ENCODE measurements around the gene ADAM12.
A peak's percentile ranks its signal among the peaks of the same experiment; 100 is the strongest.

The ADAM12 gene, protein sequence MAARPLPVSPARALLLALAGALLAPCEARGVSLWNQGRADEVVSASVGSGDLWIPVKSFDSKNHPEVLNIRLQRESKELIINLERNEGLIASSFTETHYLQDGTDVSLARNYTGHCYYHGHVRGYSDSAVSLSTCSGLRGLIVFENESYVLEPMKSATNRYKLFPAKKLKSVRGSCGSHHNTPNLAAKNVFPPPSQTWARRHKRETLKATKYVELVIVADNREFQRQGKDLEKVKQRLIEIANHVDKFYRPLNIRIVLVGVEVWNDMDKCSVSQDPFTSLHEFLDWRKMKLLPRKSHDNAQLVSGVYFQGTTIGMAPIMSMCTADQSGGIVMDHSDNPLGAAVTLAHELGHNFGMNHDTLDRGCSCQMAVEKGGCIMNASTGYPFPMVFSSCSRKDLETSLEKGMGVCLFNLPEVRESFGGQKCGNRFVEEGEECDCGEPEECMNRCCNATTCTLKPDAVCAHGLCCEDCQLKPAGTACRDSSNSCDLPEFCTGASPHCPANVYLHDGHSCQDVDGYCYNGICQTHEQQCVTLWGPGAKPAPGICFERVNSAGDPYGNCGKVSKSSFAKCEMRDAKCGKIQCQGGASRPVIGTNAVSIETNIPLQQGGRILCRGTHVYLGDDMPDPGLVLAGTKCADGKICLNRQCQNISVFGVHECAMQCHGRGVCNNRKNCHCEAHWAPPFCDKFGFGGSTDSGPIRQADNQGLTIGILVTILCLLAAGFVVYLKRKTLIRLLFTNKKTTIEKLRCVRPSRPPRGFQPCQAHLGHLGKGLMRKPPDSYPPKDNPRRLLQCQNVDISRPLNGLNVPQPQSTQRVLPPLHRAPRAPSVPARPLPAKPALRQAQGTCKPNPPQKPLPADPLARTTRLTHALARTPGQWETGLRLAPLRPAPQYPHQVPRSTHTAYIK

DNA sequence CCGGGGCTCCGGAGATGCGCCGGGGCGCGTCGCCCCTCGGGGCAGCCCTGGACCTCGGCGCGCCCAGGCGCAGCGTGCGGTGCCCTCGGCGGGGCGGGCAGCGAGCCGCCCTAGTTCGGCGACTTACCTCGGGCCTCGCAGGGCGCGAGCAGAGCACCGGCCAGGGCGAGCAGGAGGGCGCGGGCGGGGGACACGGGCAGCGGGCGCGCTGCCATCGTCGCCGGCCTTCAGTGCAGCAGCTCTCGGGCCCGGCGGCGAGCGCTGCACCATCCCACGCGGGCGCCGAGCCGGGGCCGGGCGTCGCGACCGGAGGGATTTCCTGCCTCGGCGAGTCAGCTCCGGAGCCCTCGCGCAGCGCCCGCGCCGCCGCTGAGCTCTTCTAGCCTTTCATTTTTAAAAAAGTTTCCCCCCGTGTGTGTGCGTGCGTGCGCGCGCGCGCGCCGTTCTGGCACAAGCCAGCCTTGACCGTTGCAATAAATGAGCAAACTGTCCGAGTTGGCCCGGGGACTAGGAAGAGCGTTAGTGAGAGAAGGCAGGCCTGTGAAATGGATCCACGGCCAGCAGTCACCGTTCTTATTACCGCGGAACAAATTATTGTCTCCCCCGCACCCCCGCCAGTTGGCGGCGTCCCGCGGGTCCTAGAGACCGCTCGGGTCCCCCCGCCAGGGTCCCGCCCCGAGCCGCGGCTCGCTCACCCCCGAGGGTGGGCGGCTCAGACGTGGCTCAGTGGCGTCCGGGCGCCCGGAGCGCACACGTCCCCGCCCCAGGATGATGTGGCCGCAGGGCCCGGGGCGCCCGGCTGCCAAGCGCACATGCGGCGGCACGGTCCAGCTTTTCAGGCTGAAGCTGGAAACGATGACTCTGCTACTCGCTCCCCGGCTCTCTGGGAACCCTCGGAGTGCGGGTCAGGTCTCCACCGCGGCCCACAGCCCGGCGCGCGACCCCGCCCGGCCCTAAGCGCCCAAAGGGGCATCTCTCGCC, at the start of gene ADAM12:
Gene ADAM12 (minus strand): TSS at position 547 of the 981 bp plus-strand sequence. CDS start 332 bp downstream, at position 215.
- no peak for DNase-seq

DNA sequence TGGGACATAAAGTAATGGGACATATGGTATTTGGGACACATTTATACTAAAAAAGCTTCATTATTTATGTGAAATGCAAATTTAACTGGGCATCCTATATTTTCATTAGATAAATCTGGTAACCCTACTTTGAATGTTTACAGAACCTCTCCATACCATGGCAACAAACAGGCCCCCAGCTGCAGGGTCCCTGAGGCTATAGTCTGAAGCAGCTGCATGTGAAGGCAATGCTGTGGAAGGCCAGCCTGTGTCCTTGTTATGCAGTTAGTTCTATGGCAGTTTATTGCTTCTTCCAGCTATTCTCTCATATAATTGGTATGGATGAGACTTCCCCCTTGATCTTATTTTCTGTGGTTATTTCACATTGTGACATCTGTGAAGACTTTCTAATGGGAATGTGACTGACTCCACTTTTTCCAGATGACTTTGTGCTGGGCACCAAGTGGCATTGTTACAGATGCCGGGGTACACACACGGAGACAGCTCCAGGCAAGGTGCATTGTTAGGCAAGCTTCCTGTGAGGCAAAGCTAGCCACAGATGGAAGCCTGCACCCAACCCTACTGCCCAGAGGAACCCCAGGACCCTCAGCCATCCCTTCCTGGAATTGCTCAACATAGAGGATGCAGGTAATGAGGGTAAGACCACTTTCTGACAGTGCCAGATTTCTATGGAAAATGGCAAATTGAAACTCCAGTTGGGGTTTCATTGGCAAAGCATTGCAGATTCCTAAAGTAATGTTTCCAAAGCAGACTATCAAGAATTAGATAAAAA, 49.5 kb upstream of the ADAM12 start:
- DNase-seq: no peak

DNA sequence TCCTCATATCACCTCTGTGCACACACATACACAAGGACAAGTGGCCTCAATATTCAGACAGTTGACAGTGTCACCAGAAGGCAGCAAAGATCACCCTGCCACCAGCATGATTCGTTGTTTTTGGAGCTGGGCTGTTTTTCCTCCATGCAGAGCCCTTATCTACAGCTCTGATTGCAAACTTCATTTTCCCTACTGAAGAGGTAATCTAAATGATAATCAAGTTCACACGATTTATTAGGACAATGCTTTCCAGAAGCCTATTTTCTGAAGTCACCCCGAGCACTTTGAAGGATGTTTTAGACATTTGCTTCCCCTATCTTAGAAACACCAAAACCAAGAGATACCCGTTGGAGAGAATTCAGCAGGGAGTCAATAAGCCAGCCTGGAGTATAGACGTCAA, 46.0 kb upstream of the ADAM12 start:
- no peak for DNase-seq

DNA sequence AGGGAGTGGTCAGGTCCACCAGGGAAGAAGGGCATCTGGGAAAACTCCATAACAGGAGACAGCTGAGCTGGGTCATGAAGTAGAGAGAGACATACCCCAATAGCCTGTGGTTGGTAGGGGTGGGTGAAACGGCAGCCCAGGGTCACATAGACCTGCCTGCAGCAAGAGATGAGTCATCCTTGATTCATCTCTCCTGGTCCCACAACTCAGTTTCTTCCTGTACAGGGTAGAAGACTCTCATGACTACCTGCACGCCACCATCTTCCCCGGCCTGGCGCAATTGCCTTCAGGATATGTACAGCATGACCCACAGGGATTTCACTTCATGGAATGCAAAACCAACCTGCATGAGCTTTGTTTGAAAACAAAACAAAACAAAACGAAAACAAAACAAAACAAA, 45.1 kb upstream of the ADAM12 start:
- DNase-seq: no peak

DNA sequence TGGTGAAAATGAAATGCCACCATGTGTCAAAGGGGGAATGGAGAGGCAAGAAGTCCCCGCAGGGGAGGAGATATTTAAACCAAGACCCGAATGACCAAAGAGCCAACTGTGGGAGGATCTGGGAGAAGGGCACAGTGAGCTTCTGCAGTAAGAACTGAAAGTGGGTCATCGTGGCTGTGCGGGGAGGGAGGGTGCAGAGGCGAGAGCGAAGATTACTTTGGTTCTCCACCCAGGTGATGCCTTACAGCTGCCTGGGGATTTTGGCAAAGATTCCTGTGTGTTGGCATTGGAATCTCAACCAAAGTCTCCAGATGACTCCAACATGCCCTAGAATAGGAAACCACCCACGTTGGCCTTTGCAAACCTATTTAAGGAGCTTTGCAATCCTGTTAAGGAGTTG, 44.2 kb upstream of the ADAM12 start:
- DNase-seq: no peak

DNA sequence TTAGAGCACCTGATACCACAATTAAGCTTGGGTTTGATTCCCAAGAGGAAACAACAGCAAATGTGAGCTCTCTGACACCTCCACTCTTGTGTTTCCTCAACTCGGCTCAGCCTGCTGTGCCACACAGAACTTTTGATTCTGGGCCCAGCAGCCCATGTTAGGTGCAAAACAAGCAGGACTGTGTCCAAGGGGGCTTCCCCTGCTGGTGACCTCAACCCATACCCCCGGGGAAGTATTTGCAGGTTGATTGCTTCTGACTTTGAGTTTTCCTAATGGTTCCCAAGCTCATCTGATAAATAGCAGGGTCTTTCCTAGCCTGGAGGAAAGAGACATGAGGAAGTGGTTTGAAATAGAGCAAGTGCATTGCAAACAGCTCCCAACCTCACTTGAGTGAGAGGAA, 43.5 kb upstream of the ADAM12 start:
- DNase-seq: no peak

DNA sequence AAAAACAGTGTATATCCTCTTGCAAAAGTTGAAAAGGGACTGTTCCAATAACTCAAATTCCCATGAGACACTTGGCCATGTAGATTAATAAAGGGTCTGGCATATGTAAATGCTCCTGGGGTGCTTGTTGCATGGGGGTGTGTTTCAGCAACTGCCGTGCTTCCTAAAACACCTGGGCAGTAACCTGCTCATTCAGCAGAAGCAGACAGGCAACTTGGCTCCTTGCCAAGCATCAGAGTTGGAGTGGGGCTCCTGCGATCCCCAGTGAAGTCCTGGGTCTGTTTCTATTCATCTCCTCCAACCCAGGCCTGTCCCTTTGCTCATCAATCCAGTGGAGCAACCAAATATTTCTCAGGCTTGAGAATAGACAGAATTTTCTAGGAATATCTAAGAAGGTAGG, 42.2 kb upstream of the ADAM12 start:
- peak; percentile 34 for DNase-seq

DNA sequence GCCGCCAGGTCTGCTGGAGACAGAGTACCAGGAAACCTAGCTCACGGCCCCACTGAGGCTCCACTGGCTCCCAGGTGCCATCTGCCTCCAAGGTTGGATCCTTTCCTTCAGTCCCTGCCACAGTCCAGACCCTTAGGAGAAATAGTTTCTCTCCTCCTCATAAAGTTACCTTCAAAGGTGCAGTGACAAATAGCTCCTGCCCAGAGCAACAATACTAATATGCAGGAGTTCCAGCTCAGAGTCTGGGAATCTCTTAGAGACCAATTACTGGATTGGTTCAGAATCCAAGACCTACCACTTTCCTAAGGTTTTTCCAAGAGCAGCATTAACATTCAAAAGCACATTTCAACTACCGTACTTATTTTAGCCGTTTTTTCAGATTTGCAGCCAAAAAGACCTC, 41.0 kb upstream of the ADAM12 start:
- DNase-seq: no peak

DNA sequence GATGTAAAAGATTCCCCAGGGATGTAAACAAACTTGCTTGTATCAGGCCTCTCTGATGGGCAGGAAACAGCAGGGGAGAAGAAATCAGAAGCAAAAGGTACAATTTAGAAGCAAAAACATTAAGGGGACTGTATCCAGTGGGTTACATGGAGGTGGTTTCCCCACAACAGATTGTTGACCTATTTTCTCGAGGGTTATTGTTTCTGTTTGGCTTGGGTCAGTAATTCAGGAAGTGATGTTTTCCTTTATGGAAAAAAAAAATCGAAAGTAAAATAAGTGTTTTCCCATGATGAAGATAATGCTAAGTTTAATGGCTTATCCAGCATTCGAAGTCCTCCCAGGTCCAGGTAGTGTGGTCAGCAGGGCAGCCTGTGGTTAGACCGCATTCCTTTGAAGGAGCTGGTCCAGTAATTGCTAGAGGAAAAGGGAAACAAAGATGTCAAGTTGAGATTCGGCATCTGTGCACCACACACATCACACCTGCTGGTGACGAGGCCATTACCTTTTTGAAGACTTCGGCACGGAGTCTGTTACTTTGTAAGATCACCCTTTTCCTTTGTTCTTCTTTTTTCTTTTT, 37.3 kb upstream of the ADAM12 start:
- no peak for DNase-seq

DNA sequence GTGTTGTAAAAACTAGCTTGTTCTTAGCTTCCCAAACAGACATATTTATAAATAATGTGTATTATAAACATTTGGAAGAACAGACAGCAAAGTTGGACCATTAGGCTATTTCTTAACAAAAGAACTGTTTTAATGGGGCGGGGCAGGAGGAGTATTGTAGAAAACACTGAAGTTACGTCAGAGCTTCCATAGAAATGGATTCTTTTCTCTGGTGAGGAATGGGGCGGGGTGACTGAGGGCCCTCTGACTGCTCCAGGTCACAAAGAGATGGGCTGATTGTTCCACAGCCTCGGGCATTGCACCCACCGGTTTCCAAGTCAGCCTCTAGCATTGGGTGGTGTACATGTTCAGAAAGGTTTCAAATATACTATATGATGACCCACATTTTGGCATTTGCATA, 36.8 kb upstream of the ADAM12 start:
- no peak for DNase-seq

DNA sequence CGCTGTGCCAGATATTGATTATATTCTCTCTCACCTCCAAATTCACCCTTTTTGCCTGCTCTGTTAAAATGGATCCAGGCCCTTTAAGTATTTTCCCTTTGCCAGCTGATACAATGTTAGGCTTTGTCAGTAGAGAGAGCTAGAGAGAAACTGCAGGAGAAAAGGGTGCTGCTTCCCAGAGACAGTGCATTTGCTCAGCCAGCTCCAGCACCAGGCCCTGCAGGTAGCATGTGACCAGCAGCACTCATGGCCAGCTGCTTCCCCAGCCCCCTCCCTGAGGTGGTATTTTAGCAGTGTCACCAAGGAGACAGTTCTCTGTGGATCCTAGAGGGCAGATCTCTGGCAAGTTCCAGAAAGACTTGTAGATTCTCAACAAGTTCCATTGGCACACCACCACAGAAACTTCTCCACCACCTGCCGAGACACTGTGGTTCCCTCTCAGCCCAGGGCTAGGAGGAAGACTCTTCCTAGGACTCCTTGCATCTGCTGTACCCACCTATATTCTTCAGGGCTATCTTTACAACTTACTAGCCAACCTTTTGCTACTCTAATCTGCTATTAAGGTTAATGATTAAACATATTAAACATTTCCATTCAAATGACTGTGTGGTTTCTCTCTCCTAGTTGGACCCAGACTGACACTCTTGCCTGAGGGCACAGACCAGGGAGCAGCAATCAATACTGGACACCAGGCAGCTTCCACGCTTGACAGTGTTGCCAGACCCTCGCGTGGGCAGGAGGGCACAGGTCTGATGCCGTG, 35.6 kb upstream of the ADAM12 start:
- DNase-seq: no peak

DNA sequence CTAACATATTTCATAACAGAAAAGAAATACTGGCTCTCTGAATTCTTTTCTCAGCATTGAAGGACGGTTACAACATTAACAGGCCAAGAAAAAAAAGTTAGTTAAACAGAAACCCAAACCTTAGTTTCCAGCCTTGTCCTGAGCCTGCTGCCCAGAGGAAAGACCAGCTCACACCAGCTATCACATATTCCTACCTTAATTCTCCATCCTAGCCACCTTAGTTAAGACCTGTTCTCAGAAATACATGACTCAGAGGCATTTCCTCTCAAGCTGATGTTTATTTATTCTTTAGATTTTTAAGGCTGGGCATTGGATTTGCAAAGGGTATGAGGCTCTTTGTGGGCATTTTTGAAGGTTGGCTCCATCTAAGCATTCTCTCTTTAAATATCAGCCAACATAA, 34.3 kb upstream of the ADAM12 start:
- no peak for DNase-seq

DNA sequence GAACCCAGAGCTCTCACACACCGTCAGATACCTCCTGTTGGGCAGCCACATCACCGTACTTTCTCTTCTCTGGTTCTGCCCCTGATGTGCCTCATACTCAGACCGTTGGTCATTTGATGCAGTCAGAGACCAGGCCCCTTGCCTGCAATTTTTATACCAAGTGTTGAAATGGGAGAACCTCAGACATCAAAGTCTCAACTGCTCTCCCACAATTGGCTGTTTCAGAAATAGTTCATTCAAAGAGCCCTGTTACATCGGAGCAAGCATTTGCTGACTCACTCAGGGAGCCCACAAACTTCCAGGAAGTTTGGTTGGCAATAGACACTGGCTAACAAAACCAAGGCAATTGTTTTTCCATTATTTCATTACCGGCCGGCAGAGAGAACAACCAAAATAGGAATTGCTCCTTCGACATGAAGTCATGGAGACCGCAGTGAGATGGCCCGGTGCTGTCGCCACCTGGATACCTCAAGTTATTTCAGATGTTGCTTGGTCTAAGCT, 33.5 kb upstream of the ADAM12 start:
- DNase-seq: no peak

DNA sequence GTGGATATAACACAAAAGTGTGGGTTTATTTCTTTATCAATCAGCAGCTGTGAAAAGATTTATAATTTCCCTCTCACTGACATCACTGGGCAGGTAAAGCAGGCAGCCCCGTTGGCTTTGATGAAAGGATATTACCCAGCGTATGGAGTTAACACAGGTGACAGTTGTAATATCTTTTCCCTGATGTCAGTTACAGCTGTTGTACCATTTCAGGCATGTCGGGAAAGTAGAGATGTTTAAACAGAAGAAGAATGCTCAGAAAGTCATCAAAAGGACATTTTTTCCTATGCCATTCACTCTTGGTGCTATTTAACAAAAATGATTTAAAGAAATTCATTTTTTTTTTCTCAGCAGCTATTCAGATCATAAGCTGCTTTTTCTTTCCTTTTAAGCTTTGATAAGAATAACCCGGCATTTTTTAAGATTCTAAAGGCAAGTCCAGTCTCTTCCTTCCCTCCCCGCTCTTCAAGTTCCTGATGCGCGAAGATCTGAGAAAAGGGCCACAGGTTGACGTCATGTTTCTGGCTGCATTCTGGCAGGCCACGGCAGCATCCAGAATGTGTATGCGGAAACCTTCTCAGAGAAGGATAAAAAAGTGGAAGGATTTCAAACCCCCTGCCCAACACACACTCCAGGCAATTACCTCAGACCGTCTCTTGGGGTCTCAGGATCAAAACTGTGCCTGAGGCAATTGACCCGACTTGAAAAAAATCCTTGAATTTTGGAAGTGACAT, 32.5 kb upstream of the ADAM12 start:
- DNase-seq: no peak

DNA sequence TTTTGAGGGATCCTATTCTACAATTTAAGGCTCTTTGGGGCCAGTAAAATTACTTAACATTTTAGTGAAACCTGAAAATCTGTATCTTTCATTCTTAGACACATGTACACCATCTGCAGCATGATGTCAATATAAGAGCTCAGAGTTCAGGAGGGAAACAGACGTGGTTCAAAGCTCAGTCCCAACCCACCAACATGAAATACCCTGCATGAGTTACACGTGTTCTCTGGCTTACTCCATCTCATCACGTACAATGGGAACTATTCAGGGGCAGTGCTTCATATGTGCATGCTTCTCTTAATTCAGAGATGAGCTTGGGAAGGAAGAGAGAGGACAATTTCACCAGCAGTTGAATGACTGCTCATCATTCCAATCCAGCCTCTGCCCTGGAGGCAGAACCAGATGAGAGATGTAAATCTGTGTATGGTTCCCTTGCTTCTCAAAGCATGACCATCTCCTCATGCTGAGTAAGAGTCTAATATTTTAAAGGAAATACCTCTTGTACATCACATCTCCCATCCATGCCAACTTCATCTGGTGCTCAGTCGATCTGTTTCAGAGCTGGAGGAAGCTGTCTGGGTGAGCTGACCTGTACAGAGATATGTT, 29.0 kb upstream of the ADAM12 start:
- DNase-seq: no peak

DNA sequence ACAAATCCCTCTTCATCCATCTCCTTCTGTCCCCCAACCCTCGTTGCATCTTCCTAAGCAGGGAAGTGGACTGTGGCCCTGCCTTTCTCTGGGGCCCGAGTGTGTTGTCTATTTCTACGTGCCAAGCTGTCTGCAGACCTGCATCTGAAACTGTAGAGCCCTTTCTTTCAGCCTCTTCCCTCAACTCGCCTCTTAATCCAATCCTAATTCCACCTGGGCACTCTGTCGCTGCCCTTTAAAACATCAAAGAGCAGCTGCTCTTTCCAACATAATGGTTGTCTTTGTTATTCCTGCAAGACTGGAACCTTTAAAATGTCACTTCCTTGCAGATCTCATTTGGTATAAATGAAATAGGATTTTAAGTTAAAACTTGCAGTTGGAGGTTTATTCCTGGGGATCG, 21.5 kb upstream of the ADAM12 start:
- DNase-seq: no peak

DNA sequence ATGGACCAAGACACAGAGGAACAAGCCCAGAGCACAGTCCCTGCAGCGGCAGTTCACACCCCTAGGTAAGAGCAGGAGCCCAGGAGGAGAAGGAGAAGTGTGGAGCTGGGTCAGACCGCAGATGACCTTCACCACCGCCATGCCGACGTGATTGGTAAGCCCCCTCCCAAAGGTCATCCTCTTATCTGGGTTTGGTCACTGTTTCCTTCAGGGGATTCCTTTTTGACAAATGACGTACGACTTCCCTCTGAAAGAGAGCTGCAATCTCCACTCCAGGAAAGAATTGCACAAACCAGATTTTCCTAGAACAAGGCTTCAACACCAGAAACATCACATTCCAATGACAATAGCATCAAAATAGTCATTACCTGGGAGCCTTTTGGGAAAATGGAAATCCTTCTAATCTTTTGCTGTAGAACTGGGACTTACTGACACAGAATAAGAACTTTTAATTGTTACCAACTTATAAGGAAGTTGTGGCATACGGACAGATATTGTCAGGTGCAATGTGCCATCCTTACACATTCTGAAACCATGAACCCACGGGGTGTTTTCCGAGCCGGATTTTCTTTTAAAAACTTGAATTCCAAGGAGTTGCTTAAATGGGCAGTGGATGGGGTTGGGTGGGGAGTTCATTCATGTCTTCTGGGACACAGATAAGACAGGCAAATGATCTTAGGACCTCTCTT, 20.8 kb upstream of the ADAM12 start:
- no peak for DNase-seq

DNA sequence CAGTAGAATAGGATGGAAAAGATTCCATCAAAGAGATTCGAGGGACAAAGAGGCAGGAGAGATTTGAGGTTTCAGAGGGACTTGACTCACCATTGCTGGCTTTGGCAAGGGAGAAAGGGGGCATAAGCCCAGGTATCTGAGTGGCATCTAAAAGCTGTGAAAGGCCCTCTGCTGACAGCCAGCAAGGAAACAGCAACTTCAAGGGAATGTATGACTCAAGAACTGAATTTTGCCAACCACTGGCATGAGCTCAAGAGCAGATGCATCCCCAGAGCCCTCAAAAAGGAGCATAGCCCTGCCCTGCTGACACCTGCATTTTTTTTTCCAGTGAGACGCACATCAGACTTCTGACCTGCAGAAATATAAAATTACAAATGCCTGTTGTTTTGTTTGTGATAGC, 19.6 kb upstream of the ADAM12 start:
- DNase-seq: no peak

DNA sequence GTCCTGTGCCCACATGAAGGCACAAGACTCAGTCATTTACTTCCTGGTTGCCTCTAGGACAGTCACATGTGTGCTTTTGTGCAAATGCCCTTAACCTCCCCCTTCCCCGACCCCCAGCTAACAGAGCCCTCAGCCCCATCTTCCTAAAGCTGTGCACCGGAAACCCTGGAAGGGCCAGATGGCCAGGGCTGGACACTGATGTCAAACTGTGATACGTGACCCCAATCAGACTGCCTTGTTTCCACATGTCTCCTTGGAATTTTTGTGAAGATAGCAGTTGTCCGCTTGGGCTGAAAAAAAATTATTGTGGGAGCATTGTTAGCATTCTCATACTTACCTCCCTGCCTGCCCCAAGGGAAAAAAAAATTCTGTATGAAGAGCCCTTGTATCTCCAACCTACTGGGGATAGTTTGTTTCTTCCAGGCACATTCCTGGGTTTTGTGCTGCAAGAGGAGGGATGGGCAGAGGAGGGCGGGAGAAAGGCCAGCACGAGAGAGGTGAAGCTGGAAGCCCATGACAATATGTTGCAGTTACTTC, 17.0 kb upstream of the ADAM12 start:
- no peak for DNase-seq
